Aorta (tissue), 5 donors: ENCODE measurements around the gene TFAP2E. TPM values are rescaled to one million over a fixed set of nuclear protein-coding genes. Genes with fewer than 3 reads are reported as not detected.

ENCODE experiments used
- ATAC-seq: fragments of 200-7000 bp; cut with Tn5 transposase; one replicate; pipeline ENCODE4 v1.9.1; 2022; ENCODE audit warnings: moderate library complexity; ENCODE audit not compliant: low FRiP score
- DNase-seq, 2 donors: peaks; one replicate each; pipeline ENCODE4 v3.0.0-alpha.2; 2020
- H3K27ac ChIP-seq, 2 donors: one replicate each; pipeline ENCODE4 v1.5.1; 2013; ENCODE audit warnings: low read length in 2 of 2, mild to moderate bottlenecking in 2 of 2, moderate library complexity in 2 of 2, control low read depth in 1 of 2, inconsistent platforms in 1 of 2, low read depth in 1 of 2
- H3K27me3 ChIP-seq, 2 donors: one replicate each; pipeline ENCODE4 v1.6.1; 2013; ENCODE audit warnings: control low read depth in 1 of 2, low read length in 1 of 2, mild to moderate bottlenecking in 1 of 2, moderate library complexity in 1 of 2; ENCODE audit not compliant: insufficient read depth in 2 of 2, control insufficient read depth in 1 of 2
- H3K36me3 ChIP-seq, 2 donors: one replicate each; pipeline ENCODE4 v1.6.1; 2013; ENCODE audit warnings: control low read depth in 1 of 2, low read length in 1 of 2, mild to moderate bottlenecking in 1 of 2; ENCODE audit not compliant: insufficient read depth in 2 of 2, control insufficient read depth in 1 of 2
- H3K4me1 ChIP-seq, 2 donors: one replicate each; pipeline ENCODE4 v1.6.1; 2013; ENCODE audit warnings: low read length in 2 of 2, control low read depth in 1 of 2, mild to moderate bottlenecking in 1 of 2, moderate library complexity in 1 of 2; ENCODE audit not compliant: insufficient read depth in 2 of 2, control insufficient read depth in 1 of 2
- H3K4me3 ChIP-seq, 2 donors: one replicate each; pipeline ENCODE4 v1.5.1; 2013; ENCODE audit warnings: low read length in 2 of 2, control low read depth in 1 of 2, mild to moderate bottlenecking in 1 of 2
- H3K9me3 ChIP-seq: one replicate; pipeline ENCODE4 v1.6.1; 2013; ENCODE audit warnings: mild to moderate bottlenecking, low read length; ENCODE audit not compliant: control insufficient read depth
- WGBS, 2 donors: extraction: QIAGEN DNeasy Blood & Tissue Kit; methylation state at CpG; one replicate each; pipeline ENCODE4 v1.1.7; 2013; 5-methylcytosine and 5-hydroxymethylcytosine counted together
- intact Hi-C, 2 donors: fragments of 100-400 bp; cut with DNase I; formaldehyde crosslinking; loops; one replicate each; pipeline versions ENCODE4 v1.14.2 to v1.15.0; 2022
- polyA plus RNA-seq, 2 donors: library from polyadenylated mRNA; stranded (reverse); fragments of 200-250 nt; gene quantifications; one replicate each; pipeline ENCODE4 v1.2.3, GENCODE V29; 2013
- total RNA-seq, 2 donors: library from RNA; stranded (reverse); fragmentation: NEBNext Ultra II Directional; extraction: Animal tissue kit (Norgen Biotek cat#: 25700); gene quantifications; one replicate each; pipeline ENCODE4 v1.2.1, GENCODE V29; 2021
- donor health status: healthy with polysubstance abuse.
- donor health status: Bipolar disorder and iron deficiency.
- donor health status: DM: no; HTN: no; CAD: no.
- donor health status: DM: no; HTN: no; CAD: no.
- donor health status: DM: yes; HTN: yes; CAD: no.

TFAP2E gene
- total and polyA plus RNA-seq, 4 donors = 0.71 to 1.1 (median 1.0) TPM; not detected in 1

GRCh38 chr1:35640380-35641232 is 67.5 kb downstream of the TFAP2E start:
- no peak for DNase-seq
- no peaks in the 10 kb centered on the region for H3K36me3 ChIP-seq
- H3K4me3 ChIP-seq = peak overlapping the region; percentile 87 to 97
- 18% methylated on average over 29 of the region's 29 CpGs for WGBS, 2 donors
- ATAC-seq = no peak
- H3K9me3 ChIP-seq = no peaks in the 10 kb centered on the region
- H3K4me1 ChIP-seq = no peaks in the 10 kb centered on the region
- H3K27ac ChIP-seq = peak overlapping the region in 1 of 2 donors; percentile 90
- intact Hi-C loops = loop anchor here in 1 of 2 donors (5.0 kb wide), 1 partner anchor 77 kb away; the partner anchor contains the start of gene C1orf216
- no peaks in the 10 kb centered on the region for H3K27me3 ChIP-seq

GRCh38 chr1:35641233-35641866 is 68.2 kb downstream of the TFAP2E start, which contains the start of gene PSMB2:
PSMB2 (minus strand) TSS chr1:35641526; CDS start chr1:35641432, 94 bp downstream.
- H3K36me3 ChIP-seq = no peaks in the 10 kb centered on the region
- ATAC-seq (peak; percentile 98), DNase-seq (peak; percentile 97 to 99)
- no peaks in the 10 kb centered on the region for H3K4me1 ChIP-seq
- peak within 1 kb of the TSS; percentile 25 to 90 for H3K27ac ChIP-seq
- H3K27me3 ChIP-seq = no peaks in the 10 kb centered on the region
- no peaks in the 10 kb centered on the region for H3K9me3 ChIP-seq
- peak within 1 kb of the TSS; percentile 87 to 97 for H3K4me3 ChIP-seq
- intact Hi-C loops = loop anchor here in 1 of 2 donors (5.0 kb wide), 1 partner anchor 76 kb away; the partner anchor contains the start of gene C1orf216
- 0% methylated on average over 43 of the region's 43 CpGs for whole genome bisulfite sequencing, 2 donors

- no peaks in the 10 kb centered on the region for H3K36me3 ChIP-seq
- ATAC-seq (no peak), DNase-seq (no peak)
- peak overlapping the region; percentile 26 to 97 for H3K4me3 ChIP-seq
- H3K27ac ChIP-seq = no peak overlapping the region
- no peaks in the 10 kb centered on the region for H3K27me3 ChIP-seq
- intact Hi-C loops = loop anchor here (2.0 to 5.0 kb wide), 2 partner anchors 75 to 76 kb away; partner anchors contain the start of gene C1orf216 (in 2 of the 2)
- 32 to 48% methylated on average over 14 of the region's 14 CpGs for WGBS, 2 donors
- H3K4me1 ChIP-seq = no peaks in the 10 kb centered on the region
- H3K9me3 ChIP-seq = no peaks in the 10 kb centered on the region
Measured at GRCh38 chr1:35642471-35642955, 69.4 kb downstream of the TFAP2E start.

GRCh38 chr1:35644204-35644603 is 71.1 kb downstream of the TFAP2E start:
- Histone ChIP-seq H3K27ac (no peak overlapping the region), H3K36me3 (no peaks in the 10 kb centered on the region), H3K9me3 (no peaks in the 10 kb centered on the region), H3K4me3 (no peak overlapping the region), H3K27me3 (no peaks in the 10 kb centered on the region), H3K4me1 (no peaks in the 10 kb centered on the region)
- intact Hi-C loops = loop anchor here in 1 of 2 donors (5.0 kb wide), 1 partner anchor 73 kb away; the partner anchor contains the start of gene C1orf216
- ATAC-seq (no peak), DNase-seq (no peak)
- 14 to 16% methylated on average over 2 of the region's 2 CpGs for WGBS, 2 donors

Other genes starting within 250 kb of the TFAP2E start
- 10 to 100 TPM; 46.0 to 58.6 TPM for gene KIAA0319L, start 15.9 kb upstream of the TFAP2E start, total RNA-seq
- 10 to 100 TPM in 1 of 2 donors, 1 to 10 TPM in 1; 8.3 to 29.1 TPM for gene KIAA0319L, start 15.9 kb upstream of the TFAP2E start, polyA plus RNA-seq
- 10 to 100 TPM; 20.4 to 21.7 TPM for gene NCDN, start 15.5 kb upstream of the TFAP2E start, total RNA-seq
- 10 to 100 TPM in 1 of 2 donors, 1 to 10 TPM in 1; 4.3 to 10.8 TPM for gene NCDN, start 15.5 kb upstream of the TFAP2E start, polyA plus RNA-seq
- 10 to 100 TPM; 35.9 to 36.2 TPM for gene PSMB2, start 68.2 kb downstream of the TFAP2E start, total RNA-seq
- gene PSMB2, start 68.2 kb downstream of the TFAP2E start, polyA plus RNA-seq = 10 to 100 TPM; 27.7 to 38.3 TPM
- 10 to 100 TPM; 18.7 to 19.7 TPM for gene C1orf216, start 145.6 kb downstream of the TFAP2E start, total RNA-seq
- gene C1orf216, start 145.6 kb downstream of the TFAP2E start, polyA plus RNA-seq = 10 to 100 TPM; 14.4 to 20.7 TPM
- 1 to 10 TPM in 1 of 2 donors, under 1 TPM in 1; 0.96 to 1.1 TPM for gene CLSPN, start 196.7 kb downstream of the TFAP2E start, total RNA-seq
- not detected for gene CLSPN, start 196.7 kb downstream of the TFAP2E start, polyA plus RNA-seq
- gene AGO4, start 234.7 kb downstream of the TFAP2E start, total RNA-seq = 10 to 100 TPM; 27.3 to 39.9 TPM
- 1 to 10 TPM; 5.6 to 8.6 TPM for gene AGO4, start 234.7 kb downstream of the TFAP2E start, polyA plus RNA-seq